ENCODE results near the gene COX14. TPM values are rescaled to one million over a fixed set of nuclear protein-coding genes. Genes with fewer than 3 reads are reported as not detected.

Gene COX14
- total RNA-seq, 6 experiments from 2014 or later = 37.7 to 67.5 (median 50.6) TPM

DNA sequence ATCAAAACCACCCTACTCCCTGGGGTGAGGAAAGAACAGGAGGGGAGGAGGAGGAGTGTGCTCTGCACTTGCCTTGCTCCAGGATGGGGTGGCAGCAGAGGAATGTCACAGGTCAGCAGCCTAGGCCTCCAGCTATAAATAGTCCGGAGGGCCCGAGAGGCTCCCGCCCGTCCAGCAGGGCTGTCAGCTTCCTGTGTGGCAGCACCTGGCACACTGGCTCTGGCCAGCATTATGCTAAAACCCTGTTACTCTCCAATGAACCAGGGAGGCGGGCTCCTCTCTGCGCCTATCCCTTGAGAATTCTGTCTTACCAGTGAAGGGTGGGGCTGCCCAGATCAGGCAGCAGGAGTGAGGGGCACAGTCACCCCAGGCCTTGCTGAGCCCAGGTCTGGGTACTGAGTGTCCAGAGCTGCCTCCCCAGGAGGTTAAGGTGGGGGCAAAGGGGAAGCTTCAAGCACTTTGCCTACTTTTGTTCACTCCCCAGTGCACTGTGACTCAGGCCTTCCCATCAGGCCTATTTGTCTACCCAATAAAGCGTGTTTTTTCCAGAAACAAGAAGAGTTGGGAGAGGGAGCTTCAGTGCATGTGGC is 1.2 kb upstream of the COX14 start:
- DNase-seq = peak; percentile 82 to 92 (median 89)
- H3K4me1 ChIP-seq = peaks cover 0 to 63% (median 21%) of the 10 kb centered on the region in 4 donors

DNA sequence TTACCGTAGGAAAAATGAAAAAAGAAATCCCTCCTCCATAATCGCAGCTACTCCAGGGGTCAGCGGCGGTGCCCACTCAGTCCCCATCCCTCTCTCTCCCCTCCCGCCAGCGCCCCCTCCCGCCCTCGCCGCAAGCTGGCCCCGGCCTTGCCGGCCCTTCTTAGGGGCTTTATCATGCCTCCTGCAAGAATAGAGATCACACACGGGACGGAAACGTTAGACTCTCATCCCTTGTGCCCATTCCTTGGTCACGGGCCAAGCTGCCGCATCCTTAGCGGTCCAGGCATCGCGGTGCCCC is 692 bp upstream of the COX14 start:
- Histone ChIP-seq H3K9me3 (no peaks in the 10 kb centered on the region), H3K4me1 (peaks cover 0 to 58% (median 20%) of the 10 kb centered on the region in 4 donors), H3K4me3 (peak overlapping the region; percentile 2 to 88 (median 34)), H3K27me3 (no peaks in the 10 kb centered on the region), H3K27ac (peak overlapping the region; percentile 77 to 94 (median 78)), H3K36me3 (peaks cover 0 to 17% (median 4%) of the 10 kb centered on the region in 4 donors)
- intact Hi-C loops (cut with DNase I) = no loop called here
- WGBS (ENCODE audit: insufficient coverage, low coverage, low lambda C conversion rate, missing lambda C conversion rate) = 0% methylated on average over 2 of the region's 19 CpGs
- ATAC-seq (no peak), DNase-seq (no peak)
- no peak for TF ChIP-seq POLR2A (IDR thresholded peaks at IDR 0.05)
- TF ChIP-seq, protein P1, sequence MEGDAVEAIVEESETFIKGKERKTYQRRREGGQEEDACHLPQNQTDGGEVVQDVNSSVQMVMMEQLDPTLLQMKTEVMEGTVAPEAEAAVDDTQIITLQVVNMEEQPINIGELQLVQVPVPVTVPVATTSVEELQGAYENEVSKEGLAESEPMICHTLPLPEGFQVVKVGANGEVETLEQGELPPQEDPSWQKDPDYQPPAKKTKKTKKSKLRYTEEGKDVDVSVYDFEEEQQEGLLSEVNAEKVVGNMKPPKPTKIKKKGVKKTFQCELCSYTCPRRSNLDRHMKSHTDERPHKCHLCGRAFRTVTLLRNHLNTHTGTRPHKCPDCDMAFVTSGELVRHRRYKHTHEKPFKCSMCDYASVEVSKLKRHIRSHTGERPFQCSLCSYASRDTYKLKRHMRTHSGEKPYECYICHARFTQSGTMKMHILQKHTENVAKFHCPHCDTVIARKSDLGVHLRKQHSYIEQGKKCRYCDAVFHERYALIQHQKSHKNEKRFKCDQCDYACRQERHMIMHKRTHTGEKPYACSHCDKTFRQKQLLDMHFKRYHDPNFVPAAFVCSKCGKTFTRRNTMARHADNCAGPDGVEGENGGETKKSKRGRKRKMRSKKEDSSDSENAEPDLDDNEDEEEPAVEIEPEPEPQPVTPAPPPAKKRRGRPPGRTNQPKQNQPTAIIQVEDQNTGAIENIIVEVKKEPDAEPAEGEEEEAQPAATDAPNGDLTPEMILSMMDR (IDR thresholded peaks at IDR 0.05) = no peak

More for the DNA sequence above, 1.2 kb upstream of the COX14 start:
- Histone ChIP-seq H3K9me3 (no peaks in the 10 kb centered on the region), H3K36me3 (peaks cover 0 to 17% (median 4%) of the 10 kb centered on the region in 4 donors), H3K27ac (peak overlapping the region; percentile 77 to 94 (median 78)), H3K4me3 (peak overlapping the region; percentile 2 to 88 (median 34)), H3K27me3 (no peaks in the 10 kb centered on the region)
- intact Hi-C loops (cut with DNase I) = no loop called here
- ATAC-seq = peak; percentile 41 to 53 (median 44)
- WGBS (ENCODE audit: insufficient coverage, low coverage, low lambda C conversion rate, missing lambda C conversion rate) = 10% methylated on average over 2 of the region's 7 CpGs
- TF ChIP-seq, protein P1 (IDR thresholded peaks at IDR 0.05) = no peak
- peak; percentile 74 for TF ChIP-seq POLR2A (IDR thresholded peaks at IDR 0.05)

GRCh38 chr12:50112456-50113218 is 601 bp downstream of the COX14 start:
- TF ChIP-seq, protein P1 (IDR thresholded peaks at IDR 0.05) = peak in 1 of 4 donors; percentile 9
- peak; percentile 51 for TF ChIP-seq POLR2A (IDR thresholded peaks at IDR 0.05)
- Histone ChIP-seq H3K4me1 (peaks cover 0 to 52% (median 15%) of the 10 kb centered on the region in 4 donors), H3K9me3 (no peaks in the 10 kb centered on the region), H3K4me3 (peak overlapping the region; percentile 69 to 96 (median 88)), H3K36me3 (peaks cover 0 to 11% (median 3%) of the 10 kb centered on the region in 4 donors), H3K27ac (peak overlapping the region; percentile 83 to 87 (median 86)), H3K27me3 (no peaks in the 10 kb centered on the region)
- no peak for DNase-seq
- ATAC-seq = peak; percentile 2 to 17 (median 8)
- WGBS (ENCODE audit: insufficient coverage, low coverage, low lambda C conversion rate, missing lambda C conversion rate) = 16% methylated on average over 24 of the region's 26 CpGs
- intact Hi-C loops (cut with DNase I) = no loop called here

DNA sequence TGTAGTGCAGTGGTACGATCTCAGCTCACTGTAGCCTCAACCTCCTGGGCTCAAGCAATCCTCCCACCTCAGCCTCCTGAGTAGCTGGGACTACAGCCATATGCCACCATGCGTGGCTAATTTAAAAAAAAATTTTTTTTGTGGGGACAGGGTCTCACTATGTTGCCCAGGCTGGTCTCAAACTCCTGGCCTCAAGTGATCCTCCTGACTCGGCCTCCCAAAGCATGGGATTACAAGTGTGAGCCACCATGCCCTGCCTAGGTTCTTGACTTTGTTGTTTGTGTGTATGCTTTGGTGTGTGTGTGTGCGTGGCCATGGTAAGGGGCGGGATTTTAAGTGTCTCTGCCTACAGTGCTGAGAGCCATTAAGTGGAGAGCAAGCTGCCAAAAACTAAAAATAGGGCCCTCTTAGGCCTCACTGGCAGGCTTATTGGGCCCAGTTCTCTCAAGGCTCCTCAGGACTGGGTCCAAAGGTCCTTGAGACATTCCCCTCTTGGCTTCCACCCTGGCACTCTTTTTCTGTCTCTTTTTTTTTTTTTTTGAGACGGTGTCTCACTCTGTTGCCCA is 5.1 kb downstream of the COX14 start:
- TF ChIP-seq, protein P1 (IDR thresholded peaks at IDR 0.05) = no peak
- TF ChIP-seq POLR2A (IDR thresholded peaks at IDR 0.05) = no peak
- H3K27me3 ChIP-seq = no peaks in the 10 kb centered on the region
- 90% methylated on average over 3 of the region's 6 CpGs for WGBS (ENCODE audit: insufficient coverage, low coverage, low lambda C conversion rate, missing lambda C conversion rate)
- H3K4me3 ChIP-seq = no peak overlapping the region
- DNase-seq (no peak), ATAC-seq (no peak)
- H3K4me1 ChIP-seq = peaks cover 0 to 14% (median 6%) of the 10 kb centered on the region in 4 donors
- H3K36me3 ChIP-seq = peaks cover 0 to 26% (median 8%) of the 10 kb centered on the region in 4 donors
- no peaks in the 10 kb centered on the region for H3K9me3 ChIP-seq
- intact Hi-C loops (cut with DNase I) = no loop called here
- no peak overlapping the region for H3K27ac ChIP-seq

Measured in right lobe of liver (tissue), 6 donors.